NCI-H128 (cell line): Measurements from ENCODE around the gene CRYBG1.
"Not testable (repeated sequence)": the region's sequence is repeated elsewhere in the genome, so short reads cannot be mapped to it uniquely, and the experiment has no call there.

Experiments
- DNase-seq: peaks from one replicate; lab custom pipeline; 2025; ENCODE audit not compliant: unreplicated experiment; lab: John Stamatoyannopoulos, UW

The CRYBG1 gene

GRCh38 chr6:106490974-106491373 is 130.5 kb downstream of the CRYBG1 start:
- DNase-seq: no peak

- DNase-seq: no peak
Measured at GRCh38 chr6:106495014-106495413, 134.5 kb downstream of the CRYBG1 start.

GRCh38 chr6:106496823-106497222 is 136.3 kb downstream of the CRYBG1 start:
- no peak for DNase-seq

GRCh38 chr6:106501960-106502371 is 141.4 kb downstream of the CRYBG1 start:
- no peak for DNase-seq

GRCh38 chr6:106502559-106502958 is 142.0 kb downstream of the CRYBG1 start:
- DNase-seq: no peak

GRCh38 chr6:106508277-106508676 is 147.8 kb downstream of the CRYBG1 start:
- no peak for DNase-seq

- DNase-seq: no peak
Measured at GRCh38 chr6:106508834-106509233, 148.3 kb downstream of the CRYBG1 start.

GRCh38 chr6:106509420-106510089 is 149.0 kb downstream of the CRYBG1 start:
- no peak for DNase-seq

- DNase-seq: no peak
Measured at GRCh38 chr6:106510090-106510970, 149.8 kb downstream of the CRYBG1 start.

GRCh38 chr6:106511288-106512047 is 151.0 kb downstream of the CRYBG1 start:
- DNase-seq: no peak

GRCh38 chr6:106512048-106512967 is 151.8 kb downstream of the CRYBG1 start:
- DNase-seq: no peak

- no peak for DNase-seq
Measured at GRCh38 chr6:106512968-106513574, 152.6 kb downstream of the CRYBG1 start.

- DNase-seq: no peak
Measured at GRCh38 chr6:106513808-106514582, 153.5 kb downstream of the CRYBG1 start.

GRCh38 chr6:106514583-106514885 is 154.0 kb downstream of the CRYBG1 start:
- no peak for DNase-seq

GRCh38 chr6:106515582-106515981 is 155.1 kb downstream of the CRYBG1 start:
- not testable (repeated sequence) for DNase-seq

- DNase-seq: no peak
Measured at GRCh38 chr6:106516616-106517015, 156.1 kb downstream of the CRYBG1 start.

GRCh38 chr6:106517706-106518105 is 157.2 kb downstream of the CRYBG1 start:
- no peak for DNase-seq

GRCh38 chr6:106518748-106519147 is 158.2 kb downstream of the CRYBG1 start:
- no peak for DNase-seq
